OCI-LY1 (cell line): ENCODE measurements around the gene SELENOV.

Experiments used
- EZH2 ChIP-seq: fragments of 200-600 bp; sonication (generic), shearing (Covaris generic); IDR thresholded peaks from 2 replicates; pipeline ENCODE4 v1.8.0; 2017; ENCODE audit warnings: borderline replicate concordance, mixed run types, mild to moderate bottlenecking, antibody characterized with exemption, low read length, moderate library complexity, mixed read lengths
- TF ChIP-seq, protein P1 (sequence below): fragments of 200-600 bp; sonication (generic), shearing (Covaris generic); IDR thresholded peaks from 2 replicates; pipeline ENCODE4 v1.5.1; 2017; ENCODE audit warnings: mild to moderate bottlenecking, antibody characterized with exemption, low read length, moderate library complexity, mixed read lengths

- TF ChIP-seq, protein P1, sequence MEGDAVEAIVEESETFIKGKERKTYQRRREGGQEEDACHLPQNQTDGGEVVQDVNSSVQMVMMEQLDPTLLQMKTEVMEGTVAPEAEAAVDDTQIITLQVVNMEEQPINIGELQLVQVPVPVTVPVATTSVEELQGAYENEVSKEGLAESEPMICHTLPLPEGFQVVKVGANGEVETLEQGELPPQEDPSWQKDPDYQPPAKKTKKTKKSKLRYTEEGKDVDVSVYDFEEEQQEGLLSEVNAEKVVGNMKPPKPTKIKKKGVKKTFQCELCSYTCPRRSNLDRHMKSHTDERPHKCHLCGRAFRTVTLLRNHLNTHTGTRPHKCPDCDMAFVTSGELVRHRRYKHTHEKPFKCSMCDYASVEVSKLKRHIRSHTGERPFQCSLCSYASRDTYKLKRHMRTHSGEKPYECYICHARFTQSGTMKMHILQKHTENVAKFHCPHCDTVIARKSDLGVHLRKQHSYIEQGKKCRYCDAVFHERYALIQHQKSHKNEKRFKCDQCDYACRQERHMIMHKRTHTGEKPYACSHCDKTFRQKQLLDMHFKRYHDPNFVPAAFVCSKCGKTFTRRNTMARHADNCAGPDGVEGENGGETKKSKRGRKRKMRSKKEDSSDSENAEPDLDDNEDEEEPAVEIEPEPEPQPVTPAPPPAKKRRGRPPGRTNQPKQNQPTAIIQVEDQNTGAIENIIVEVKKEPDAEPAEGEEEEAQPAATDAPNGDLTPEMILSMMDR = no peak
- no peak for TF ChIP-seq EZH2
Observed at GRCh38 chr19:39499932-39500331, 15.0 kb upstream of the SELENOV start.
